K562 (cell line): Measurements from ENCODE around the gene LLGL2. TPM values are rescaled to one million over a fixed set of nuclear protein-coding genes. Genes with fewer than 3 reads are reported as not detected.

Experiments
- ATAC-seq: fragments of 200-7000 bp; cut with Tn5 transposase; 3 replicates; pipeline ENCODE4 v1.9.1; 2020; ENCODE audit warnings: moderate library complexity
- BruUV-seq: library from RNA; stranded (reverse); fragments of 400-500 nt; replicated peaks from 2 replicates; lab custom pipeline; 2021; lab: Mats Ljungman, UMichigan
- CTCF ChIA-PET: fragments of 300-600 bp; formaldehyde crosslinking; extraction: SDS; loops from one replicate; lab custom pipeline; 2021; ENCODE audit warnings: low intra/inter-chr PET ratio; lab: Yijun Ruan, JAX
- POLR2A ChIA-PET: fragments of 300-600, 350-650 bp; sonication (Branson Sonifier 250); formaldehyde crosslinking; extraction: SDS; loops from one replicate; lab custom pipeline; 2021; ENCODE audit warnings: antibody characterized with exemption, inconsistent platforms; lab: Yijun Ruan, JAX
- DNase-seq, 4 experiments: peaks; one replicate each; pipeline versions ENCODE4 v3.0.0 to v3.0.0-alpha.2; 2011 to 2018; ENCODE audit warnings: low spot score in 3 of 4, mixed read lengths in 3 of 4; ENCODE audit errors: extremely low read depth in 1 of 4
- FAIRE-seq: peaks from 2 replicates; lab custom pipeline; 2011; peaks lifted over from hg19 to GRCh38; lab: Jason Lieb, UNC
- H2AFZ ChIP-seq: 2 replicates; pipeline ENCODE4 v1.6.0; 2011; ENCODE audit warnings: low read depth, low read length, control low read depth, inconsistent platforms
- H3K27ac ChIP-seq: fragments of 200-600 bp; 3 replicates; pipeline ENCODE4 v1.8.0; 2011; ENCODE audit warnings: low read depth, mild to moderate bottlenecking, control low read depth, inconsistent platforms, low read length, moderate library complexity, mixed read lengths; ENCODE audit errors: extremely low read depth
- H3K27me3 ChIP-seq, 2 experiments: fragments of 300-600 bp in 1 of 2; 2 replicates in 1 of 2; 3 replicates in 1 of 2; pipeline versions ENCODE4 v1.6.0 to v1.8.0; 2011; ENCODE audit warnings: inconsistent platforms in 2 of 2, low read length in 2 of 2, mild to moderate bottlenecking in 1 of 2, mixed read lengths in 1 of 2, moderate library complexity in 1 of 2; ENCODE audit not compliant: control insufficient read depth in 2 of 2, insufficient read depth in 2 of 2
- H3K36me3 ChIP-seq: fragments of 300-600 bp; 3 replicates; pipeline ENCODE4 v1.8.0; 2011; ENCODE audit warnings: mild to moderate bottlenecking, low read length, inconsistent platforms; ENCODE audit not compliant: control insufficient read depth, insufficient read depth
- H3K4me1 ChIP-seq, 2 experiments: fragments of 200-600 bp in 1 of 2; replicated peaks in 1 of 2; 2 replicates in 1 of 2; 3 replicates in 1 of 2; pipeline versions ENCODE4 v1.5.1 to v1.8.0; 2011; ENCODE audit warnings: inconsistent platforms in 2 of 2, low read length in 2 of 2, mild to moderate bottlenecking in 1 of 2, mixed read lengths in 1 of 2, moderate library complexity in 1 of 2; ENCODE audit not compliant: control insufficient read depth in 2 of 2, insufficient read depth in 2 of 2
- H3K4me2 ChIP-seq: 2 replicates; pipeline ENCODE4 v1.6.1; 2011; ENCODE audit warnings: low read length, control low read depth, inconsistent platforms, mixed read lengths; ENCODE audit not compliant: insufficient read depth
- H3K4me3 ChIP-seq: fragments of 200-600 bp; sonication (generic), shearing (Covaris generic); 2 replicates; pipeline ENCODE4 v1.5.1; 2016; ENCODE audit warnings: control low read depth, inconsistent platforms
- H3K79me2 ChIP-seq: fragments of 200-600 bp; 3 replicates; pipeline ENCODE4 v1.8.0; 2011; ENCODE audit warnings: low read length, inconsistent platforms; ENCODE audit not compliant: control insufficient read depth, insufficient read depth
- H3K9ac ChIP-seq, 2 experiments: 2 replicates each; pipeline versions ENCODE4 v1.6.0 to v1.6.1; 2011; ENCODE audit warnings: low read depth in 2 of 2, low read length in 2 of 2, control low read depth in 1 of 2, inconsistent platforms in 1 of 2, mild to moderate bottlenecking in 1 of 2, mixed read lengths in 1 of 2; ENCODE audit not compliant: insufficient read depth in 1 of 2
- H3K9me1 ChIP-seq: one replicate; pipeline ENCODE4 v1.6.0; 2011; ENCODE audit warnings: inconsistent platforms, mild to moderate bottlenecking, low read length, moderate library complexity; ENCODE audit not compliant: control insufficient read depth, insufficient read depth
- H3K9me3 ChIP-seq: replicated peaks from 2 replicates; pipeline ENCODE4 v1.5.1; 2011; ENCODE audit warnings: low read depth, low read length, inconsistent platforms; ENCODE audit not compliant: control insufficient read depth, insufficient read depth
- H4K20me1 ChIP-seq: replicated peaks from 2 replicates; pipeline ENCODE4 v1.6.1; 2011; ENCODE audit warnings: low read length, inconsistent platforms, mixed read lengths; ENCODE audit not compliant: control insufficient read depth, insufficient read depth
- ARID1B ChIP-seq: fragments of 450-650 bp; IDR thresholded peaks from 2 replicates; pipeline ENCODE4 v1.6.1; 2016; ENCODE audit warnings: antibody characterized with exemption, mild to moderate bottlenecking, inconsistent platforms
- ATF3 ChIP-seq, 2 experiments: fragments of 450-650 bp in 1 of 2; sonication (generic) in 1 of 2; formaldehyde crosslinking in 1 of 2; IDR thresholded peaks in 1 of 2; conservative IDR thresholded peaks in 1 of 2; 2 replicates each; pipeline versions ENCODE4 v1.6.1 to v1.8.1; 2016 to 2023; ENCODE audit warnings: mild to moderate bottlenecking in 2 of 2, moderate library complexity in 2 of 2, inconsistent platforms in 1 of 2, missing genetic modification reagents in 1 of 2
- CTCFL ChIP-seq: IDR thresholded peaks from 2 replicates; pipeline ENCODE4 v1.6.1; 2011; ENCODE audit warnings: borderline replicate concordance, low read depth, mild to moderate bottlenecking, moderate library complexity, low read length; ENCODE audit not compliant: insufficient read depth, poor library complexity, severe bottlenecking
- HNRNPL ChIP-seq: fragments of 200-400 bp; formaldehyde crosslinking; IDR thresholded peaks from 2 replicates; pipeline ENCODE4 v1.6.1; 2017; ENCODE audit warnings: low read depth, mild to moderate bottlenecking, low read length
- MAFF ChIP-seq: IDR thresholded peaks from 2 replicates; pipeline ENCODE4 v1.6.1; 2012; ENCODE audit warnings: low read length, improper control_type of control experiment
- MAFK ChIP-seq: IDR thresholded peaks from 2 replicates; pipeline ENCODE4 v1.6.1; 2011; ENCODE audit warnings: low read length, improper control_type of control experiment
- NFIC ChIP-seq: fragments of 450-650 bp; IDR thresholded peaks from 2 replicates; pipeline ENCODE4 v1.6.1; 2017; ENCODE audit warnings: mild to moderate bottlenecking, inconsistent platforms
- SPI1 ChIP-seq: IDR thresholded peaks from 2 replicates; pipeline ENCODE4 v1.6.1; 2011; ENCODE audit warnings: low read depth, low read length, control low read depth, borderline replicate concordance
- STAG1 ChIP-seq: sonication (generic); formaldehyde crosslinking; IDR thresholded peaks from 2 replicates; pipeline ENCODE4 v1.5.0; 2020; ENCODE audit warnings: missing genetic modification reagents, borderline replicate concordance
- ZNF133 ChIP-seq: fragments of 250-450 bp; sonication (Bioruptor Pico); IDR thresholded peaks from 2 replicates; pipeline ENCODE4 v1.4.0; 2020; ENCODE audit warnings: mild to moderate bottlenecking
- WGBS: fragments of 100-300 bp; shearing (Covaris generic); methylation state at CpG from one replicate; pipeline ENCODE4 v1.1.6; 2016; ENCODE audit warnings: low coverage, mixed read lengths; ENCODE audit not compliant: insufficient coverage; ENCODE audit errors: missing lambda C conversion rate; 5-methylcytosine and 5-hydroxymethylcytosine counted together
- in situ Hi-C: fragments of 300-500 bp; cut with MboI; formaldehyde crosslinking; loops from 4 replicates; pipeline ENCODE4 v1.15.0; 2018; ENCODE audit warnings: inconsistent platforms, mixed read lengths
- intact Hi-C: fragments of 100-400 bp; cut with micrococcal nuclease; formaldehyde crosslinking; loops from 2 replicates; pipeline ENCODE4 v1.14.2; 2022
- polyA plus RNA-seq, 8 experiments: library from polyadenylated mRNA; depleted of rRNA in 4 of 8; stranded (reverse) in 5 of 8; unstranded in 3 of 8; fragments of >200 nt; fragmentation: Nextera tagmentation in 2 of 8; fragmentation: Illumina TruSeq in 1 of 8; extraction: Ambion mirVana in 2 of 8; extraction: Trizol in 1 of 8; gene quantifications; 2 replicates each; pipeline versions ENCODE4 v1.2.1 to v1.2.3, GENCODE V29; 2011 to 2014; ENCODE audit warnings: inconsistent platforms in 1 of 8, missing spikeins in 1 of 8
- total RNA-seq, 7 experiments: library from RNA; depleted of rRNA in 6 of 7; stranded (reverse); fragments of >200 nt in 6 of 7; fragmentation: Illumina TruSeq in 2 of 7; extraction: Trizol in 2 of 7; gene quantifications; 2 replicates each; pipeline versions ENCODE4 v1.2.1 to v1.2.3, GENCODE V29; 2011 to 2021; ENCODE audit warnings: low replicate concordance in 1 of 7
- TF ChIP-seq, protein P1 (sequence below): fragments of 450-650 bp; formaldehyde crosslinking; IDR thresholded peaks from 2 replicates; pipeline ENCODE4 v1.4.0; 2020; ENCODE audit warnings: mild to moderate bottlenecking, moderate library complexity
- TF ChIP-seq, protein P2 (sequence below), 3 experiments: IDR thresholded peaks in 2 of 3; conservative IDR thresholded peaks in 1 of 3; 2 replicates each; pipeline ENCODE4 v1.5.1; 2011 to 2012; ENCODE audit warnings: low read length in 3 of 3, mild to moderate bottlenecking in 3 of 3, control low read depth in 2 of 3, improper control_type of control experiment in 1 of 3, inconsistent platforms in 1 of 3, low read depth in 1 of 3, mixed read lengths in 1 of 3, moderate library complexity in 1 of 3; ENCODE audit not compliant: insufficient read depth in 2 of 3

The LLGL2 gene
- total and polyA plus RNA-seq, 9 of the 15 experiments (the other 6 are each of a cell fraction or from before 2014, with no cell fraction given): 0.32 to 24.4 (median 10.2) TPM

DNA sequence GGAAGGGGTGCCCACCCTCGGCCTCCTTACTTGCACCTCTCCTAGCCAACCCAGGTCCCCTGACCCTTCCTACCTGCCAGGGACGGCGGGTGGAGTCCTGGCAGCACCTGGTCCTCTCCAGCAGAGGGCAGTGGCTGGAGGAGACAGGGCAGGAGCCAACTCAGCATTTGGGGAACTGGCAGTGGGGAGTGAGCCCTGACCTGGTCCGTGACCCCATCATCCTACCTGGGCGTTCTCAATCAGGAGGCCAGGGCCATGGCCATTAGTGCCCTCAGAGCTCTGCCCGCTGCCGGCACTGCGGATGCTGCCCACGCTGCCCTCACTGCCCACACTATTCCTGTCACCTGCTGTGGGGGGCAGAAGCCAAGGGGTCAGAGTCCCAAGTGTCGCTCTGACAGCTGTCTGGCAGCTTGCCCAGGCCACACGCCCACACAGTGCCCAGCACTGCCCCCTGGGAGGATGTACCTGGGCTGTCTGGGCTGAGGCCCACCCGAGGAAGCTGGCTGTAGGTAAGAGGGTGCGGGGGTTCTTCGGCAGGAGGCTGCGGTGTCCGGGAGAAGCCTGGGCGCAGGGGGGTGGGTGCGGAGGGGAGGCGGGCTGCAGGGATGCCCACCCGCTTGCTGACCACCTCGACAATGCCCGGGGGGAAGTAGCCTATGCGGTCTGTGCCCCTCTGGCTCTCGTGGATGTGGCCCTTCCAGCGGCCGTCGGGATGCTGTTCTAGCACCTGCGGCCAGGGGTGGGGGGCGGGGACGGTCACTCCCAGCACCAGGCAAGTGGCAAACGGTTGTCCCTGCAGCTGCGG is 20.9 kb upstream of the LLGL2 start:
- FAIRE-seq: peak; percentile 54
- ATAC-seq: peak; percentile 85
- intact Hi-C loops (no loop called here), in situ Hi-C loops (no loop called here)
- Histone ChIP-seq H4K20me1 (0 out of 2 replicates have a peak, but pooled peaks cover 5% of the 10 kb centered on the region), H3K27ac (no peak overlapping the region), H2AFZ (no peak overlapping the region), H3K36me3 (peaks cover 16% of the 10 kb centered on the region; the same call in 1 of the 3 replicates), H3K9me3 (no peaks in the 10 kb centered on the region), H3K79me2 (no peaks in the 10 kb centered on the region), H3K27me3 (no peaks in the 10 kb centered on the region), H3K4me2 (no peak overlapping the region), H3K4me3 (no peak overlapping the region), H3K9ac (no peak overlapping the region), H3K9me1 (no peaks in the 10 kb centered on the region), H3K4me1 (peaks cover 0 to 72% of the 10 kb centered on the region in 2 experiments; a peak in 2 of 5 replicates)
- POLR2A ChIA-PET: interaction anchor here (0.9 kb wide), 1 partner anchor 81 kb away, joined by 3 read pairs; no protein-coding TSS in a partner anchor
- 68% methylated on average over 17 of the region's 32 CpGs for WGBS
- DNase-seq: peak; percentile 52 to 79 (median 70)
- no TSS peak for BruUV-seq
- CTCF ChIA-PET: no interaction called here
- TF ChIP-seq MAFK (peak; percentile 66), CTCFL (peak; percentile 54), HNRNPL (0 out of 2 replicates have a peak, but pooled peaks have one; percentile 9), ARID1B (no peak), NFIC (peak; percentile 45; the same call in 1 of the 2 replicates), ZNF133 (no peak), MAFF (no peak), STAG1 (CRISPR knock-in tag) (0 out of 2 replicates have a peak, but pooled peaks have one; percentile 28), ATF3 (IDR thresholded peaks at IDR 0.05) (no peak), ATF3 (CRISPR knock-in tag; conservative IDR thresholded peaks at IDR 0.05) (no peak), SPI1 (peak; percentile 55)
- TF ChIP-seq, protein P1, sequence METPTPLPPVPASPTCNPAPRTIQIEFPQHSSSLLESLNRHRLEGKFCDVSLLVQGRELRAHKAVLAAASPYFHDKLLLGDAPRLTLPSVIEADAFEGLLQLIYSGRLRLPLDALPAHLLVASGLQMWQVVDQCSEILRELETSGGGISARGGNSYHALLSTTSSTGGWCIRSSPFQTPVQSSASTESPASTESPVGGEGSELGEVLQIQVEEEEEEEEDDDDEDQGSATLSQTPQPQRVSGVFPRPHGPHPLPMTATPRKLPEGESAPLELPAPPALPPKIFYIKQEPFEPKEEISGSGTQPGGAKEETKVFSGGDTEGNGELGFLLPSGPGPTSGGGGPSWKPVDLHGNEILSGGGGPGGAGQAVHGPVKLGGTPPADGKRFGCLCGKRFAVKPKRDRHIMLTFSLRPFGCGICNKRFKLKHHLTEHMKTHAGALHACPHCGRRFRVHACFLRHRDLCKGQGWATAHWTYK: no peak
- TF ChIP-seq, protein P2, sequence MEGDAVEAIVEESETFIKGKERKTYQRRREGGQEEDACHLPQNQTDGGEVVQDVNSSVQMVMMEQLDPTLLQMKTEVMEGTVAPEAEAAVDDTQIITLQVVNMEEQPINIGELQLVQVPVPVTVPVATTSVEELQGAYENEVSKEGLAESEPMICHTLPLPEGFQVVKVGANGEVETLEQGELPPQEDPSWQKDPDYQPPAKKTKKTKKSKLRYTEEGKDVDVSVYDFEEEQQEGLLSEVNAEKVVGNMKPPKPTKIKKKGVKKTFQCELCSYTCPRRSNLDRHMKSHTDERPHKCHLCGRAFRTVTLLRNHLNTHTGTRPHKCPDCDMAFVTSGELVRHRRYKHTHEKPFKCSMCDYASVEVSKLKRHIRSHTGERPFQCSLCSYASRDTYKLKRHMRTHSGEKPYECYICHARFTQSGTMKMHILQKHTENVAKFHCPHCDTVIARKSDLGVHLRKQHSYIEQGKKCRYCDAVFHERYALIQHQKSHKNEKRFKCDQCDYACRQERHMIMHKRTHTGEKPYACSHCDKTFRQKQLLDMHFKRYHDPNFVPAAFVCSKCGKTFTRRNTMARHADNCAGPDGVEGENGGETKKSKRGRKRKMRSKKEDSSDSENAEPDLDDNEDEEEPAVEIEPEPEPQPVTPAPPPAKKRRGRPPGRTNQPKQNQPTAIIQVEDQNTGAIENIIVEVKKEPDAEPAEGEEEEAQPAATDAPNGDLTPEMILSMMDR (IDR thresholded peaks at IDR 0.05 in 2 of 3, conservative IDR thresholded peaks at IDR 0.05 in 1 of 3; ENCODE audit: insufficient read depth in 2 of 3, low read depth in 1 of 3, low read length in 3 of 3): peak; percentile 75 to 84 (median 76)
